Measurements from ENCODE around the gene WIPI1.

GRCh38 chr17:68399638-68400403 lies 57.5 kb downstream of the WIPI1 start:
- no peak for TF ChIP-seq CTCF (IDR thresholded peaks at IDR 0.05; ENCODE audit: low read depth, low read length)
- TF ChIP-seq EZH2phosphoT487 (IDR thresholded peaks at IDR 0.05; ENCODE audit: low read depth), result no peak

Measured in OCI-LY3 (cell line).